Pancreas (tissue), 10 donors: ENCODE data around the gene GCNT1. TPM values are rescaled to one million over a fixed set of nuclear protein-coding genes. Genes with fewer than 3 reads are reported as not detected.
A peak's percentile ranks its signal among the peaks of the same experiment; 100 is the strongest.
"Not testable (repeated sequence)": the region's sequence is repeated elsewhere in the genome, so short reads cannot be mapped to it uniquely, and the experiment has no call there.

Experiments used
- ATAC-seq, 4 donors: fragments of 200-7000 bp; cut with Tn5 transposase; one replicate each; pipeline versions ENCODE4 v1.8.0 to v1.9.1; 2020; ENCODE audit warnings: mild to moderate bottlenecking in 4 of 4, moderate library complexity in 4 of 4
- DNase-seq, 6 donors: peaks; one replicate each; pipeline ENCODE4 v3.0.0-alpha.2; 2020
- FAIRE-seq: peaks from 2 replicates; lab custom pipeline; 2012; peaks lifted over from hg19 to GRCh38; lab: Jason Lieb, UNC
- H3K27ac ChIP-seq, 4 donors: fragments of 200-600 bp; sonication (generic); 1 replicate in 3 of 4; 2 replicates in 1 of 4; pipeline versions ENCODE4 v1.5.0 to v1.8.0; 2020
- H3K27me3 ChIP-seq, 4 donors: fragments of 200-600 bp; one replicate each; pipeline ENCODE4 v1.8.0; 2021
- H3K36me3 ChIP-seq, 3 donors: fragments of 200-600 bp; sonication (generic) in 1 of 3; one replicate each; pipeline versions ENCODE4 v1.5.0 to v1.8.0; 2020 to 2021
- H3K4me1 ChIP-seq, 3 donors: fragments of 200-600 bp; one replicate each; pipeline ENCODE4 v1.8.0; 2021
- H3K4me3 ChIP-seq, 4 donors: fragments of 200-600 bp; sonication (generic) in 2 of 4; one replicate each; pipeline versions ENCODE4 v1.5.0 to v1.8.0; 2020 to 2021
- H3K9me3 ChIP-seq, 4 donors: fragments of 200-600 bp; one replicate each; pipeline ENCODE4 v1.8.0; 2021
- WGBS, 2 donors: extraction: QIAGEN DNeasy Blood & Tissue Kit; methylation state at CpG; one replicate each; pipeline ENCODE4 v1.1.7; 2013; 5-methylcytosine and 5-hydroxymethylcytosine counted together
- intact Hi-C, 3 donors: fragments of 100-400 bp; cut with DNase I; formaldehyde crosslinking; loops; one replicate each; pipeline versions ENCODE4 v1.11.1 to v1.14.2; 2022
- polyA plus RNA-seq, 2 donors: library from polyadenylated mRNA; stranded (reverse); fragments of 200-250 nt; gene quantifications; one replicate each; pipeline ENCODE4 v1.2.3, GENCODE V29; 2013
- total RNA-seq, 6 donors: library from RNA; stranded (reverse); fragmentation: NEBNext Ultra II Directional in 4 of 6; extraction: Animal tissue kit (Norgen Biotek cat#: 25700) in 4 of 6; gene quantifications; one replicate each; pipeline versions ENCODE4 v1.2.1 to v1.2.4, GENCODE V29; 2021 to 2023
- TF ChIP-seq, protein P1 (sequence below), 4 donors: fragments of 200-600 bp; sonication (generic) in 3 of 4; IDR thresholded peaks; one replicate each; pipeline versions ENCODE4 v1.5.0 to v1.8.0; 2021; ENCODE audit warnings: antibody characterized with exemption in 4 of 4
- donor health status: healthy with polysubstance abuse.
- donor health status: DM: no; HTN: no; CAD: no; lungs with moderate emphysema.
- donor health status: DM: no; HTN: no; CAD: no.
- donor health status: control.
- donor health status: control.
- donor health status: Bipolar disorder and iron deficiency.
- donor health status: DM: yes; HTN: yes; CAD: no.
- donor health status: DM: no; HTN: no; CAD: no.
- donor health status: DM: no; HTN: no; CAD: no.
- donor health status: DM: yes; HTN: yes; CAD: no.

The GCNT1 gene
- total and polyA plus RNA-seq, 8 donors: 1.0 to 7.2 (median 3.3) TPM

DNA sequence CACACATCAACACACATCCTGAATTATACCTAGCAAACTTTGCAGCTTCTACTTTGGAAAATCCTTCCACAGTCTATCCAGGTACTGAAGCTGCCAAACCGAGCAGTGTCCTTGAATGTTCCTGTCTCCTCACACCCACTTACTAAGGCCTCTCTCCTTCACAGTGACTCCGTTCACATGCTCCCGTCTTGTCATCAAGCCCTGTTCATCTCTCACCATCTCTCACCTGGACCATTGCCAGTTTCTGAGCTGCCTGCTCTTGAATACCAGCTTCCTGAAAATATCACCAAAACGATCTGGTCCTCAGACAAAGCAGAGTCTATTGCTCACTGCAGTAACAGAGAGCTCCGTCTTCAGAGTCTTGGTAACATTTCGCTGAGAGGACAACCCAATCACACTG, 57.4 kb downstream of the GCNT1 start:
- DNase-seq: no peak

GRCh38 chr9:76516871-76517270, 57.9 kb downstream of the GCNT1 start:
- DNase-seq (no peak), ATAC-seq (no peak), FAIRE-seq (no peak)
- TF ChIP-seq, protein P1, sequence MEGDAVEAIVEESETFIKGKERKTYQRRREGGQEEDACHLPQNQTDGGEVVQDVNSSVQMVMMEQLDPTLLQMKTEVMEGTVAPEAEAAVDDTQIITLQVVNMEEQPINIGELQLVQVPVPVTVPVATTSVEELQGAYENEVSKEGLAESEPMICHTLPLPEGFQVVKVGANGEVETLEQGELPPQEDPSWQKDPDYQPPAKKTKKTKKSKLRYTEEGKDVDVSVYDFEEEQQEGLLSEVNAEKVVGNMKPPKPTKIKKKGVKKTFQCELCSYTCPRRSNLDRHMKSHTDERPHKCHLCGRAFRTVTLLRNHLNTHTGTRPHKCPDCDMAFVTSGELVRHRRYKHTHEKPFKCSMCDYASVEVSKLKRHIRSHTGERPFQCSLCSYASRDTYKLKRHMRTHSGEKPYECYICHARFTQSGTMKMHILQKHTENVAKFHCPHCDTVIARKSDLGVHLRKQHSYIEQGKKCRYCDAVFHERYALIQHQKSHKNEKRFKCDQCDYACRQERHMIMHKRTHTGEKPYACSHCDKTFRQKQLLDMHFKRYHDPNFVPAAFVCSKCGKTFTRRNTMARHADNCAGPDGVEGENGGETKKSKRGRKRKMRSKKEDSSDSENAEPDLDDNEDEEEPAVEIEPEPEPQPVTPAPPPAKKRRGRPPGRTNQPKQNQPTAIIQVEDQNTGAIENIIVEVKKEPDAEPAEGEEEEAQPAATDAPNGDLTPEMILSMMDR (IDR thresholded peaks at IDR 0.05): no peak
- H3K27ac ChIP-seq: no peak overlapping the region
- 87 to 93% methylated on average over 3 of the region's 3 CpGs for WGBS, 2 donors
- H3K9me3 ChIP-seq: no peaks in the 10 kb centered on the region
- H3K36me3 ChIP-seq: no peaks in the 10 kb centered on the region
- H3K4me3 ChIP-seq: no peak overlapping the region
- no peaks in the 10 kb centered on the region for H3K4me1 ChIP-seq
- no peaks in the 10 kb centered on the region for H3K27me3 ChIP-seq
- intact Hi-C loops: no loop called here

More for the DNA sequence above, 57.4 kb downstream of the GCNT1 start:
- no peaks in the 10 kb centered on the region for H3K9me3 ChIP-seq
- FAIRE-seq: no peak
- H3K4me3 ChIP-seq: no peak overlapping the region
- H3K36me3 ChIP-seq: no peaks in the 10 kb centered on the region
- intact Hi-C loops: no loop called here
- TF ChIP-seq, protein P1 (IDR thresholded peaks at IDR 0.05): no peak
- no peak for ATAC-seq
- H3K27ac ChIP-seq: no peak overlapping the region
- H3K4me1 ChIP-seq: no peaks in the 10 kb centered on the region
- H3K27me3 ChIP-seq: no peaks in the 10 kb centered on the region
- WGBS, 2 donors: 66% methylated on average over 6 of the region's 6 CpGs

DNA sequence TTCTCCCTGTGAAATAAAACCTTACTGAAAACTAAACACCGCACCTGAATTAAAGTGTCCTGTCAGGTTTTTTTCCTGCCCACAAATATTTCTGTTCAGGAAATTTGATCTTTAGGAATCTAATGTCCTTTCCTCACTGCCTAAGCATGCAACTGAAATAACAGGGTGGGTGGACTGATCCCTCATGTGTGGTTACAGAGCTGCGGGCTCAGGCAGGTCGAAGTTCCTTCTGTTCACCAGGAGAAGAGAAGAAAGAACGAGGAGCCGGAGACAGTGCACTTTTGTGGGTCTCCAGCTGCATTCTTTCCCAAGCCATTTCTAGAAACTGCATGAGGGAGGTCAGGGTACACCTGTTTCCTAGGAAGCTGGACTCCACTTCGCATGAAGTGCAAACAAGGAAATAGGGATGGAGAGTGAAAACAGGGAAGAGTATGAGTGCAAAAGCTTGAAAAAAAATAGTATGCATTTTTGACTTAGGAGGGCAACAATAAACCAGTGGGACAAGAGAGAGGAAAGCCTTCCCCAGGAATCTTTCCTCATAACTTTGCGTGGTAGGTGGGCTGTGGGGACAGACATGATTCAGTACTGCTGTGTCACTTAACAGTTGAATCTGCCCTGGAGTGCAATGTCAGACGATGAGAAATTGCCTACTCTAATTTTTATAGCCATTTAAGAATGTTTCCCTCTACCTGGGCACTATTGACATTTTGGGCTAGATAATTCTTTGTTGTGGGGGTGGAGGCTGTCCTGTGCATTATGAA, 60.3 kb downstream of the GCNT1 start:
- Histone ChIP-seq H3K9me3 (no peaks in the 10 kb centered on the region), H3K27me3 (no peaks in the 10 kb centered on the region), H3K36me3 (no peaks in the 10 kb centered on the region), H3K4me1 (no peaks in the 10 kb centered on the region), H3K27ac (no peak overlapping the region), H3K4me3 (no peak overlapping the region)
- 35 to 41% methylated on average over 8 of the region's 8 CpGs for WGBS, 2 donors
- ATAC-seq (peak; percentile 28 to 78 (median 60)), DNase-seq (no peak), FAIRE-seq (no peak)
- TF ChIP-seq, protein P1 (IDR thresholded peaks at IDR 0.05): no peak
- intact Hi-C loops: no loop called here

DNA sequence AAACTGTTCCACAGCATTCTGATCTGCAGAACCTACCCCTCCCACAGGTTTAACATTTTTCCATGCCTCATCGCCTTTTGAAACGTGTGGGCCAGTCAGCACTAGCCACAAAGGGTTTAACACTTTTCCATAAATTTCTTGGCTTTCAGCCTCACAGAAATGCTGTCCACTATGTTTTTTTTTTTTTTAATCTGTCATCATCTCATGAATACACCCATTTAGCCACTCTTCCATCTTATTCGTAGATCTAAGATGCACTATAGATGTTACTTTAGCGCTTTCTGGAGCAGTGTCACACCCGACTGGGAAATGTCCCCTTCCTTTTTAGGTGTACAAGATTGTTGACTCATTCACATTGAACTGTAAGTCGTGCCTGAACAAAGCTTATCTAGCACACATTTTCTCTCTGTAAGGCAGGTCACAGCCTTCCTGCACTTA, 62.3 kb downstream of the GCNT1 start:
- TF ChIP-seq, protein P1 (IDR thresholded peaks at IDR 0.05): no peak
- no peaks in the 10 kb centered on the region for H3K4me1 ChIP-seq
- intact Hi-C loops: no loop called here
- WGBS, 2 donors: 82 to 85% methylated on average over 6 of the region's 6 CpGs
- DNase-seq (no peak), FAIRE-seq (no peak), ATAC-seq (peak in 2 of 4 donors; percentile 24 to 25)
- no peak overlapping the region for H3K27ac ChIP-seq
- H3K27me3 ChIP-seq: no peaks in the 10 kb centered on the region
- H3K36me3 ChIP-seq: no peaks in the 10 kb centered on the region
- H3K9me3 ChIP-seq: no peaks in the 10 kb centered on the region
- H3K4me3 ChIP-seq: no peak overlapping the region

- 74 to 75% methylated on average over 3 of the region's 3 CpGs for WGBS, 2 donors
- intact Hi-C loops: no loop called here
- Histone ChIP-seq H3K4me1 (no peaks in the 10 kb centered on the region), H3K9me3 (no peaks in the 10 kb centered on the region), H3K4me3 (no peak overlapping the region), H3K27me3 (no peaks in the 10 kb centered on the region), H3K27ac (no peak overlapping the region), H3K36me3 (no peaks in the 10 kb centered on the region)
- no peak for DNase-seq
- no peak for ATAC-seq
- no peak for FAIRE-seq
- TF ChIP-seq, protein P1 (IDR thresholded peaks at IDR 0.05): no peak
These were observed 62.9 kb downstream of the GCNT1 start for GRCh38 chr9:76521906-76522305.

- whole genome bisulfite sequencing, 2 donors: 89 to 91% methylated on average over 32 to 36 of the region's 36 CpGs
- H3K4me3 ChIP-seq, H3K27ac ChIP-seq, FAIRE-seq, intact Hi-C loops, H3K9me3 ChIP-seq, H3K36me3 ChIP-seq, H3K27me3 ChIP-seq, H3K4me1 ChIP-seq, ATAC-seq: not testable (repeated sequence)
- peak in 2 of 6 donors; percentile 42 to 55 for DNase-seq
These were observed 64.7 kb downstream of the GCNT1 start for GRCh38 chr9:76523617-76524200.
